ENCODE data around the gene PCGF1.

The PCGF1 gene

GRCh38 chr2:74534411-74534810 lies 26.9 kb upstream of the PCGF1 start:
- peaks cover 3% of the 10 kb centered on the region for H3K36me3 ChIP-seq (replicated peaks)
- no peak overlapping the region for H3K27ac ChIP-seq
- in situ Hi-C loops (cut with HindIII; ENCODE audit: low pct_ligation_motif_present, low sequenced_read_pairs) = no loop called here
- H3K4me3 ChIP-seq (ENCODE audit: low read depth, low read length) = no peak overlapping the region
- TF ChIP-seq, protein P1, sequence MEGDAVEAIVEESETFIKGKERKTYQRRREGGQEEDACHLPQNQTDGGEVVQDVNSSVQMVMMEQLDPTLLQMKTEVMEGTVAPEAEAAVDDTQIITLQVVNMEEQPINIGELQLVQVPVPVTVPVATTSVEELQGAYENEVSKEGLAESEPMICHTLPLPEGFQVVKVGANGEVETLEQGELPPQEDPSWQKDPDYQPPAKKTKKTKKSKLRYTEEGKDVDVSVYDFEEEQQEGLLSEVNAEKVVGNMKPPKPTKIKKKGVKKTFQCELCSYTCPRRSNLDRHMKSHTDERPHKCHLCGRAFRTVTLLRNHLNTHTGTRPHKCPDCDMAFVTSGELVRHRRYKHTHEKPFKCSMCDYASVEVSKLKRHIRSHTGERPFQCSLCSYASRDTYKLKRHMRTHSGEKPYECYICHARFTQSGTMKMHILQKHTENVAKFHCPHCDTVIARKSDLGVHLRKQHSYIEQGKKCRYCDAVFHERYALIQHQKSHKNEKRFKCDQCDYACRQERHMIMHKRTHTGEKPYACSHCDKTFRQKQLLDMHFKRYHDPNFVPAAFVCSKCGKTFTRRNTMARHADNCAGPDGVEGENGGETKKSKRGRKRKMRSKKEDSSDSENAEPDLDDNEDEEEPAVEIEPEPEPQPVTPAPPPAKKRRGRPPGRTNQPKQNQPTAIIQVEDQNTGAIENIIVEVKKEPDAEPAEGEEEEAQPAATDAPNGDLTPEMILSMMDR (IDR thresholded peaks at IDR 0.05; ENCODE audit: low read depth, low read length, missing control alignments) = no peak
- no peak for DNase-seq
- no peaks in the 10 kb centered on the region for H3K27me3 ChIP-seq (replicated peaks)

- no peak for DNase-seq
- in situ Hi-C loops (cut with HindIII; ENCODE audit: low pct_ligation_motif_present, low sequenced_read_pairs) = no loop called here
- Histone ChIP-seq H3K36me3 (replicated peaks) (peaks cover 3% of the 10 kb centered on the region), H3K27ac (no peak overlapping the region), H3K27me3 (replicated peaks) (no peaks in the 10 kb centered on the region), H3K4me3 (ENCODE audit: low read depth, low read length) (no peak overlapping the region)
- TF ChIP-seq, protein P1 (IDR thresholded peaks at IDR 0.05; ENCODE audit: low read depth, low read length, missing control alignments) = no peak
Observed at GRCh38 chr2:74533464-74533863, 26.0 kb upstream of the PCGF1 start.

- no peak overlapping the region for H3K4me3 ChIP-seq (ENCODE audit: low read depth, low read length)
- no peak overlapping the region for H3K27ac ChIP-seq
- H3K27me3 ChIP-seq (replicated peaks) = no peaks in the 10 kb centered on the region
- peaks cover 4% of the 10 kb centered on the region for H3K36me3 ChIP-seq (replicated peaks)
- TF ChIP-seq, protein P1 (IDR thresholded peaks at IDR 0.05; ENCODE audit: low read depth, low read length, missing control alignments) = no peak
- in situ Hi-C loops (cut with HindIII; ENCODE audit: low pct_ligation_motif_present, low sequenced_read_pairs) = no loop called here
- no peak for DNase-seq
Observed at GRCh38 chr2:74532222-74532621, 24.7 kb upstream of the PCGF1 start.

DNA sequence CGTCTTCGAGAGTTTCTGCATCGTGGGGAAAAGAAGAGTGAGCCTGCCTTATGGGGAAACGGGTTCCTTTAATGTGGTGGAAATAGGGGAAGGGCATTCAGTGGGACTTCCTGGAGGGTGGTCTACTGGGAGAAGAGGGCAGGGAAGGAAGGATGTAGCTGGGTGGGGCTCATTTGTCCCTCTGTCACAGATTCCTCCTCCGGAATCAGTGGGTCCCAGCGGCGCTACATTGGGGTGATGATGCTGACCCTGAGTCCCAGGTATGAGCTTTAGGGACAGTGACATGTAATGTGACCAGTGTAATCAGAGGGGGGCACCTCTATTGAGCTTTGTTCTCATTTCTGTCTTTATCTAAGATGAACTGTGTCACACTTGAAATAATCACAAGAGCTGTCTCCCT lies 24.2 kb upstream of the PCGF1 start:
- Histone ChIP-seq H3K36me3 (replicated peaks) (peaks cover 10% of the 10 kb centered on the region), H3K27ac (no peak overlapping the region), H3K4me3 (ENCODE audit: low read depth, low read length) (no peak overlapping the region), H3K27me3 (replicated peaks) (no peaks in the 10 kb centered on the region)
- TF ChIP-seq, protein P1 (IDR thresholded peaks at IDR 0.05; ENCODE audit: low read depth, low read length, missing control alignments) = no peak
- DNase-seq = no peak
- in situ Hi-C loops (cut with HindIII; ENCODE audit: low pct_ligation_motif_present, low sequenced_read_pairs) = no loop called here

DNA sequence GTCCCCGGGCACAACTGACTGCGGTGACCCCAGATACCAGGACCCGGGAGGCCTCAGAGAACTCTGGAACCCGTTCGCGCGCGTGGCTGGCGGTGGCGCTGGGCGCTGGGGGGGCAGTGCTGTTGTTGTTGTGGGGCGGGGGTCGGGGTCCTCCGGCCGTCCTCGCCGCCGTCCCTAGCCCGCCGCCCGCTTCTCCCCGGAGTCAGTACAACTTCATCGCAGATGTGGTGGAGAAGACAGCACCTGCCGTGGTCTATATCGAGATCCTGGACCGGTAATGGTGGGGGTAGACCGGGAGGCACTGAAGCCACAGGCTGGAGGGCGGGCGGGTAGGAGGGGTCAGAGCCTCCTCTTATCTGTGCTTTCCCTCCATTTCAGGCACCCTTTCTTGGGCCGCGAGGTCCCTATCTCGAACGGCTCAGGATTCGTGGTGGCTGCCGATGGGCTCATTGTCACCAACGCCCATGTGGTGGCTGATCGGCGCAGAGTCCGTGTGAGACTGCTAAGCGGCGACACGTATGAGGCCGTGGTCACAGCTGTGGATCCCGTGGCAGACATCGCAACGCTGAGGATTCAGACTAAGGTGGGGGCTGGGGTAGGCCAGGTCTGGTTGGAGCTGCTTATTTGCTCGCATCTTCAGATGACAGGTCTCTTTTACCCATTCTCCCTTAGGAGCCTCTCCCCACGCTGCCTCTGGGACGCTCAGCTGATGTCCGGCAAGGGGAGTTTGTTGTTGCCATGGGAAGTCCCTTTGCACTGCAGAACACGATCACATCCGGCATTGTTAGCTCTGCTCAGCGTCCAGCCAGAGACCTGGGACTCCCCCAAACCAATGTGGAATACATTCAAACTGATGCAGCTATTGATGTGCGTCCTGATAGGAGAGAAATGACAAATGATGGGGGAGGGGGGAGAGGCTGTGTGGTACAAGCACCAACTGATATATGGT lies 23.0 kb upstream of the PCGF1 start:
- no peak for DNase-seq
- H3K27me3 ChIP-seq (replicated peaks) = no peaks in the 10 kb centered on the region
- in situ Hi-C loops (cut with HindIII; ENCODE audit: low pct_ligation_motif_present, low sequenced_read_pairs) = no loop called here
- H3K27ac ChIP-seq = peak overlapping the region; percentile 2
- TF ChIP-seq, protein P1 (IDR thresholded peaks at IDR 0.05; ENCODE audit: low read depth, low read length, missing control alignments) = no peak
- peak overlapping the region; percentile 99 for H3K4me3 ChIP-seq (ENCODE audit: low read depth, low read length)
- peaks cover 21% of the 10 kb centered on the region for H3K36me3 ChIP-seq (replicated peaks)
